SH-SY5Y (cell line): ENCODE data around the gene GRAP2.

Source experiments
- GATA2 ChIP-seq: IDR thresholded peaks from 2 replicates; pipeline ENCODE4 v1.6.1; 2011; ENCODE audit warnings: mild to moderate bottlenecking, low read depth, low read length
- GATA3 ChIP-seq: IDR thresholded peaks from 2 replicates; pipeline ENCODE4 v1.6.1; 2011; ENCODE audit warnings: low read depth, mild to moderate bottlenecking, low read length, moderate library complexity

GRCh38 chr22:39859903-39860588 is 40.8 kb upstream of the GRAP2 start:
- TF ChIP-seq GATA2 (no peak), GATA3 (no peak)
